Activated naive CD8-positive, alpha-beta T cell treated with anti-CD3 and anti-CD28 coated beads, Interleukin-2, amount 50 U/mL, for 24 hours (primary cell): ENCODE measurements around the gene ESPN.

Source experiments
- ATAC-seq: fragments of 150-1000 bp; cut with Tn5 transposase; one replicate; pipeline ENCODE4 v1.10.0; 2021
- DNase-seq: peaks from one replicate; pipeline ENCODE4 v3.0.0; 2021
- H3K27ac Mint-ChIP-seq: one replicate; pipeline ENCODE4 v1.8.0; 2021; ENCODE audit warnings: mild to moderate bottlenecking, mixed read lengths
- H3K27me3 Mint-ChIP-seq: one replicate; pipeline ENCODE4 v1.8.0; 2021; ENCODE audit warnings: mixed read lengths
- H3K36me3 Mint-ChIP-seq: one replicate; pipeline ENCODE4 v1.8.0; 2021; ENCODE audit warnings: low read depth, mixed read lengths
- H3K4me1 Mint-ChIP-seq: one replicate; pipeline ENCODE4 v1.8.0; 2021; ENCODE audit warnings: mixed read lengths
- H3K4me3 Mint-ChIP-seq: one replicate; pipeline ENCODE4 v1.8.0; 2021; ENCODE audit warnings: mild to moderate bottlenecking, moderate library complexity, mixed read lengths
- H3K9me3 Mint-ChIP-seq: one replicate; pipeline ENCODE4 v1.8.0; 2021; ENCODE audit warnings: mixed read lengths

Gene ESPN

DNA sequence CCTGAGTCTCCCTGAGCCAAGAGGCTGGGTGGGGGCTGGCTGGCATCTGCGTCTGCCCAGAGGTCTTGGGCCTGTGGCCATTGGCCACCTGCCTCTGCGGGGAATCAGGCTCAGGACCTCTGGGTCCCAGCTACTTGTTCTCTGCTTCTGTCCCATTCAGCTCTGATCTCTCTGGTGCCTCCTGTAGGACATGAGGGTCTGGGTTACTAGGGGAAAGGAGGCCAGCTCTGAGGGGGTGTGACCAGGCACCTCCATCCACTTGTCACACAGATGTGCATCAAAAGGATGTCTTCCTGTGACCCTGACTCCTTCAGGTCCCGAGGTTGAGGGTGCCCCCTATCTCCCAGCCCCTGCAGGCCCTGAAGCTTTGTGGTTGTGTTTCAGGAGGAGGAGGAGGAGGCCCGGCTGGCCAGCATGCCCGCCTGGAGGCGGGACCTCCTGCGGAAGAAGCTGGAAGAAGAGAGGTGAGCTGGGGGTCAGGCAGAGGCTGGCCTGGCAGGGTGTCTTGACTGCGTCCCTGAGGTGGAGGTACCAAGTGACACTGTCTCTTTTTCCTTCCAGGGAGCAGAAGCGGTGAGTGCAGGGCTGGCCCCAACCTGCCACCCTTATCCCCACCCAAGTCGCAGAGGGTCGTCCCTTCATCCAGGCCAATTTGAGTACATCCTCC is 32.4 kb downstream of the ESPN start:
- ATAC-seq (no peak), DNase-seq (no peak)
- H3K27ac Mint-ChIP-seq: no peak overlapping the region
- peaks cover 34% of the 10 kb centered on the region for H3K4me1 Mint-ChIP-seq
- peaks cover 42% of the 10 kb centered on the region for H3K27me3 Mint-ChIP-seq
- no peaks in the 10 kb centered on the region for H3K36me3 Mint-ChIP-seq
- H3K4me3 Mint-ChIP-seq: no peak overlapping the region
- no peaks in the 10 kb centered on the region for H3K9me3 Mint-ChIP-seq

DNA sequence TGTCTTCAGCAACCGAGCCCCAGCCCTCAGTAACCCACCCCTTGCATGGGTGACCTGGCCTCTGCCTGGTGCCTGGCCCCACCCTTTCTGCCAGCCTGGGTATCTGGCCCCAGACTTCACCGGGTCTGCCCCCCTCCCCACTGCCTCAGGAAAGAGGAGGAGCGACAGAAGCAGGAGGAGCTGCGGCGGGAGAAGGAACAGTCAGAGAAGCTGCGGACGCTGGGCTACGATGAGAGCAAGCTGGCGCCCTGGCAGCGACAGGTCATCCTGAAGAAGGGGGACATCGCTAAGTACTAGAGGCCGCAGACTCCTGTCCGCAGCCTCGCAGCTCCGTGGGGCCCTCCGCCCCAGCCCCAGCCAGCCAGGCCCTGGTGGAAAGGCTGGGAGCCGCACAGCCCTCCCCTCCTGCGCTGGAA is 35.3 kb downstream of the ESPN start:
- Mint-ChIP-seq H3K4me1 (peaks cover 51% of the 10 kb centered on the region), H3K9me3 (no peaks in the 10 kb centered on the region), H3K27me3 (peaks cover 21% of the 10 kb centered on the region), H3K36me3 (peaks cover 15% of the 10 kb centered on the region), H3K27ac (peak overlapping the region; percentile 76), H3K4me3 (peak overlapping the region; percentile 60)
- DNase-seq (peak; percentile 40), ATAC-seq (peak; percentile 7)

DNA sequence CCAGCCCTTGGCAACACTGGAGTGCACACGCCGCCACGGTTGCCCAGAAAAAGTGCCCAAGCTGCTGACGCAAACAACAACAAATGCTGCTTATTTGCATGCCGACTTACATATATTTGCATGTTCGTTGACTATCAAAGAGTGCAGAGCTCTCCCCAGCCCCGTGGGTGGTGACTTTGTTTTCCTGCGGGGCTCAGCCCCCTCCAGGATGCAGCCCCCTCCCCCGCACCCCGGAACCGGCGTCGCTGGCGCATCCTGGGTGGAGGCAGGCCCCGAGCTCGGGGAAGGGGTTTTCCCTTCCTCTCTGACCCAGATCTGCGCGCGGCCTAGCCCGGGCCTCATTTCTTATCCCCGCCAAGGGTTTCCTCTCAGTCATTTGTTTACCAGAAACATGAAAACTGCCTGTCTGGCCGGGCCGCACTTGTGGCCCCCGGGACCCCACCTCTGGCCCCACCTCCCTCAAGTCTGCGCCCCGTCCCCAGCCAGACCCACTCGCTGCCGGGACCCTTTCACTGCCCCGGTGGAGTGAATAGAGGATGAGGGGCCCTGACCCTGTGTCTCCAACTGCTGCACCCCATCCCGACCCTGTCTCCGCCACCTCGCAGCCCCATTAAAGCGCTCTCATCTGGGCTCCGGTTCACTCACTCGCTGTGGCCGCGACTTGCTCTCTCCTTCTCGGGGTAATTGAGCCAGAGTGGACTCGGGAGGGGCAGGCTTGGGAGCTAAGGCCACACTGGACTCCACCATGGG is 35.9 kb downstream of the ESPN start:
- peaks cover 51% of the 10 kb centered on the region for H3K4me1 Mint-ChIP-seq
- peak overlapping the region; percentile 76 for H3K27ac Mint-ChIP-seq
- peak; percentile 82 for ATAC-seq
- H3K27me3 Mint-ChIP-seq: peaks cover 20% of the 10 kb centered on the region
- peak overlapping the region; percentile 60 for H3K4me3 Mint-ChIP-seq
- peaks cover 15% of the 10 kb centered on the region for H3K36me3 Mint-ChIP-seq
- H3K9me3 Mint-ChIP-seq: no peaks in the 10 kb centered on the region
- DNase-seq: peak; percentile 79

DNA sequence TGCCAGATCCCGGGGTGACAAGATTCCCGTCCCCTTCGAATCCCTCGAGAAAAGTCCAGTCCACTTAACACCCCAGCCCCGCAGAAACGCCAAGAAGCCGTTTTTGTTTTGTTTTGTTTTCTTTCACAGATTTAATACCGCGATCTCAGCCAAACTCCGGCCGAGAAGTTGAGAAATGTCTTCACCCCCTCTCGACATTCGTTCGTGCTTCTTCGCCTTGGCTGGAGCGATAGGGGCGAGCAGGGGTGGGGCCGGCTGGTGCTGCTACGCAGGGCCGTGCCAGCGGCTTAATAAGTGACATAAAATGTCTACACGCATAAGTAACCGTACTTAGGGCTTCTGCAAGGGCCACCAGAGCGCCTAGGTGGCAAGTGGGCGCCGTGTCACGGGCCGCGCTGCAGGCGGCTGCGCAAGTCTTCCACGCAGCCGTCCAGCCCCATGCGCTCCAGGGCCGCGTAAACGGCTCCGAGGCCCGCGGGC is 36.5 kb downstream of the ESPN start:
- no peaks in the 10 kb centered on the region for H3K9me3 Mint-ChIP-seq
- H3K27me3 Mint-ChIP-seq: peaks cover 16% of the 10 kb centered on the region
- DNase-seq: no peak
- H3K4me3 Mint-ChIP-seq: peak overlapping the region; percentile 60
- peaks cover 50% of the 10 kb centered on the region for H3K4me1 Mint-ChIP-seq
- no peak for ATAC-seq
- H3K27ac Mint-ChIP-seq: peak overlapping the region; percentile 76
- H3K36me3 Mint-ChIP-seq: peaks cover 15% of the 10 kb centered on the region

DNA sequence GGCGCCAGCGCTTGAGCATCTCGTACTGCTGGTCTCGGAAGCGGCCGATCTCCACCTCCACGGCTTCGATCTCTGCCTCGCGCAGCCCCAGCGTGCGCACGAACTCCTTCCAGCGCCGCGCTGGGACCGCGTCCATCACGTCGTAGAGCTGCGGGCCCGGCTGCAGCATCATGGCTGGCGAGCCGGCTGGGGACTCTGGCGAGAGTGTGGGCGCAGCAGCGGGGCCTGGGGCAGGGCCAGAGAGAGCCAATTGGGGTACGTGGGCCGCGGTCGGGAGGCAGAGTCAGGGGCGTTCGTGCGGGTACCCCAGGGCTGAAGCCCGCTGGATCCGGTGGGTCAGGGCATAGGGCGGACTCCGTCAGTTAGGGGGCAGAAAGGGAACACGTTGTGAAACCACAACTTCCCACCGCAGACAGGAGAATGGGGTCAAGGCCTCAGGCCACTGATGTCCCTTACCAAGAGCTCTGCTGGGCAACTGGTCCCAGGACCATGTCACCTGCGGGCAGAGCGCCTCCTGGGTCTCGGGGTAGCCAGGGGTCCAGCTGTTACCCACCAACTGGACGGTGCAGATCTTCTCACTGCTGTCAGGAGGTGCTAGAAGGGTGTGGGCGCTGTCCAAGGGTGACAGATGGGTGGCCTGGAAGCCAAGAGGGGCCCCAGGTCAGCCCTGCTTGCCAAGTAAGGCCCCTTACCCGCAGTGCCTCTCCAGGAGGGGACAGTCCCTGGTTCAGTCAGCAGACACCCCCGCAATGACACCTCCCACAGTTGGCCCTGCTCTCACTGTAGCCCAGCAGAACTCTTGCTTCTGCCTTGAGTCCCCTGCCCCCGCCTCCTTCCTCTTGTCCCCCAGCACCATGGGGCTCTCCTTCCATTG is 37.2 kb downstream of the ESPN start:
- peak overlapping the region; percentile 55 for H3K27ac Mint-ChIP-seq
- DNase-seq: no peak
- H3K9me3 Mint-ChIP-seq: no peaks in the 10 kb centered on the region
- H3K36me3 Mint-ChIP-seq: peaks cover 15% of the 10 kb centered on the region
- peaks cover 11% of the 10 kb centered on the region for H3K27me3 Mint-ChIP-seq
- H3K4me1 Mint-ChIP-seq: peaks cover 52% of the 10 kb centered on the region
- no peak for ATAC-seq
- H3K4me3 Mint-ChIP-seq: peak overlapping the region; percentile 55

DNA sequence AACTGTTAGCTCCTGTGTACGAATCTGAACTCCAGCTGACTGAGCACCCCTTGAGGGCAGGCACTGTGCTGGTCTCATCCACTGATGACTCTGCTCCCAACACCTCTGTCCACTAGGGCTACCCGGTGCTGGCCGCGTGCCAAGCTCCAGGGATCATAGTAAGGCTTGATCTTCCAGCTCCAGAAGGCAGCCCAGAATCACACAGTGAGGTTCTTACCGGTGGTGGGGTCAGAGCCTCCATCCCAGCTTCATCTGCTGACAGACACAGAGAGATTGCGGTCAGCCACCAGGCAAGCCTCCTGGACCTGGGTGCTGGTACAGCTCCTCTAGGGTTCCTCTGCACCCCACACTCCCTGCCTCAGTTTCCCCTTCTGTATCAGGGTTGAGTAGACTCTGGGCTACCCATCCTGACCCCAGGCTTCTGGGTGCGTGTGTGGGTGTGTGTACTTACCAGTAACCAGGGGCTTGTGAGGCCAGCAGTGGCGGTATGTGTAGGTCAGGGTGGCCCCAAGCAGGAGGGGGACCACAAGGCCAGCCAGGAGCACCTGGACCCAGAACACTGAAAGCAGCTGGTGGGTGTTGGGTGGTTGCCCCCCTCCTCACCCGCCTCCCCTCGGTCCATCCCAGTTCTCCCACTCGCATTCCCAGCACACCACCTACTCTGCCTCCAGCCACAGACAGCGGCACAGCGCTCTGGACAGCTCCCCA is 38.0 kb downstream of the ESPN start:
- peaks cover 15% of the 10 kb centered on the region for H3K36me3 Mint-ChIP-seq
- DNase-seq (no peak), ATAC-seq (no peak)
- H3K4me1 Mint-ChIP-seq: peaks cover 52% of the 10 kb centered on the region
- peak overlapping the region; percentile 55 for H3K27ac Mint-ChIP-seq
- peak overlapping the region; percentile 55 for H3K4me3 Mint-ChIP-seq
- H3K9me3 Mint-ChIP-seq: no peaks in the 10 kb centered on the region
- peaks cover 3% of the 10 kb centered on the region for H3K27me3 Mint-ChIP-seq

DNA sequence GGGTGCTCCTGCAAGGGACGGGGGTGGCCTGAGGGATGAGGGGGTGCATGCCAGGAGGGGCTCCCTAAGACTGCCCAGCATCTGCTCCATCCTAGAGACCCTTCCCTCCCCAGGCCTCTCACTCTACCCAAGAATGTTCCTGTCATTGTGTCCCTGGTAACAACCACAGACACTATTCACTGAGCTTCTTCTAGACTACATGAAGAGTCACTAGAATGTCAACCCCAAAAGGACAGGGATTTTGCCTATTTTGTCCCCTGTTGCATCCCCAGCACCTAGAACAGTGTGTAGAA is 38.5 kb downstream of the ESPN start:
- no peak for ATAC-seq
- no peak overlapping the region for H3K4me3 Mint-ChIP-seq
- DNase-seq: no peak
- peaks cover 52% of the 10 kb centered on the region for H3K4me1 Mint-ChIP-seq
- H3K27ac Mint-ChIP-seq: no peak overlapping the region
- peaks cover 3% of the 10 kb centered on the region for H3K27me3 Mint-ChIP-seq
- H3K9me3 Mint-ChIP-seq: no peaks in the 10 kb centered on the region
- peaks cover 15% of the 10 kb centered on the region for H3K36me3 Mint-ChIP-seq

DNA sequence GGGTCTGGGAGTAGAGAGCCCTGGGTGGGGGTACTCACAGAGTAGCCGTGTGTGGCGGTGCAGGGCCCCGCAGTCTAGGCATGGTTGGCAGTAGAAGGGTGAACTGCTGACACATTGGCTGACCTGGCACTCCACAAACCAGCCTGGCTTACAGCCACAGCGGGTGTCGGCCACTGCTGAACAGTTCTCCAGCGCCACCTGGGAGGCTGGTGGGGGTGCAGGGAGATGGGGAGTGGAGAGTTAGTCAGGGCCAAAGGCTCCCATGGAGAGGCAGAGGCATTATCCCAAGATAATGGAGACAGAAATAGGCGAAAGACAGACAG is 39.9 kb downstream of the ESPN start:
- Mint-ChIP-seq H3K4me1 (peaks cover 48% of the 10 kb centered on the region), H3K36me3 (peaks cover 15% of the 10 kb centered on the region), H3K27me3 (peaks cover 2% of the 10 kb centered on the region), H3K9me3 (no peaks in the 10 kb centered on the region), H3K27ac (peak overlapping the region; percentile 77), H3K4me3 (peak overlapping the region; percentile 86)
- ATAC-seq (peak; percentile 16), DNase-seq (peak; percentile 57)

DNA sequence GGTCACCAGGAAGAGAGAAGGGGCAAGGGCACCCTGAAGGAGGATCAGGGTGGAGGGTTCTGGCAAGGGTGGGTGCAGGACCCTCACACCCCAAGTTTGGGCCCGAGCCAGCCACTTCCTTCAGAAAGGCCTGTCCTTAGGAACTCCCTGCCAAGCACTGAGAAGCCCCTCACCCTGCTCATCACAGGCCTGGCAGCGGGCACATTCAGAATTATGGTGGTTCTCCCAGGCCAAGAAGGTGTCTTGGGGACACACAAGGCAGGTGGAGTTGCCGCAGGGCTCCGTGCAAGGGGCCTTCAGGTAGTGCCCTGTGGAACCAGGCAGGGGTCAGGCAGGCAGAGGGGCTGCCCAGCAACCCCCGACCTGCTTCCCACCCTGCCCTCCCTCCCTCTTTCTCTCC is 40.3 kb downstream of the ESPN start:
- Mint-ChIP-seq H3K4me1 (peaks cover 44% of the 10 kb centered on the region), H3K27me3 (no peaks in the 10 kb centered on the region), H3K4me3 (peak overlapping the region; percentile 86), H3K27ac (peak overlapping the region; percentile 77), H3K9me3 (no peaks in the 10 kb centered on the region), H3K36me3 (peaks cover 15% of the 10 kb centered on the region)
- no peak for DNase-seq
- ATAC-seq: no peak

DNA sequence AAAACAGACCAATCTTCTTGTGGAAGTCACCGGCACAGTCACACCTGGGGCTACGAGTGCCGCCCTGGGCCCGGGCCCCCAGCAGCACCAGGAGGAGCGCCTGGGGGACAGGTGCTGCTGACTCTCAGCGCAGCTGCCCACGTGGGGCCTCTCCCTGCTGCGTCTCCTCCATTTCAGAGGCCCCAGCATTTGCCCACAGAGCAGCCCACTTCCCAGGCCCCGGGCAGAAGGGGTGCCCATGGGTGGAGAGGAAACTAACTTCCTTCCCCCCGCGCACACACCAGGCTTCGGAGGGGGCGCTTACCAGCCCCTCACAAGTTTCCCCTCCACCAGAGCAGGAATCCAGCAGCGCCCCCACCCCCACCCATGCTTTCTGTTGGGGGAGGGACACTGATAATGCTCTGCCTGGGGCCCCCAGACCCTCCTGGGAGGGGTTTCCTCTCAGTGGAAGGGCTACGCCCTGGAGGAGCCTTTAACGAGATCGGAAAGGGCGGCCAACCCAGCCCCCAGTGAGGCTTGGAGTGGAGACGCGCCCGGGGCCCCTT is 41.0 kb downstream of the ESPN start:
- H3K4me3 Mint-ChIP-seq: peak overlapping the region; percentile 86
- no peaks in the 10 kb centered on the region for H3K9me3 Mint-ChIP-seq
- ATAC-seq (peak; percentile 34), DNase-seq (peak; percentile 55)
- peak overlapping the region; percentile 77 for H3K27ac Mint-ChIP-seq
- peaks cover 40% of the 10 kb centered on the region for H3K4me1 Mint-ChIP-seq
- H3K27me3 Mint-ChIP-seq: no peaks in the 10 kb centered on the region
- peaks cover 15% of the 10 kb centered on the region for H3K36me3 Mint-ChIP-seq

DNA sequence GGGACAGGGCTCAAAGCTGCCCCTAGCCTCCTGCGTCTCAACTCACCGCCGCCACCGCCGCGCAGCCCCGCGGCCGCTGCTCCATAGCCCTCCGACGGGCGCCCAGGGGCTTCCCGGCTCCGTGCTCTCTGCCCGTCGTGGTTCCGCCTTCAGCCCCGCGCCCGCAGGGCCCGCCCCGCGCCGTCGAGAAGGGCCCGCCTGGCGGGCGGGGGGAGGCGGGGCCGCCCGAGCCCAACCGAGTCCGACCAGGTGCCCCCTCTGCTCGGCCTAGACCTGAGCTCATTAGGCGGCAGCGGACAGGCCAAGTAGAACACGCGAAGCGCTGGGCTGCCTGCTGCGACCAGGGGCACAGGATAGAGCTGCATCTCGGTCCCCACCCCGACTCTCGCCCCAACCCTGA is 41.4 kb downstream of the ESPN start, which contains the start of gene TNFRSF25:
Gene TNFRSF25 (minus strand): TSS at position 151 of the 400 bp plus-strand sequence. CDS start 66 bp downstream, at position 85.
- Mint-ChIP-seq H3K4me3 (peak within 1 kb of the TSS; percentile 86), H3K27me3 (no peaks in the 10 kb centered on the region), H3K36me3 (peaks cover 15% of the 10 kb centered on the region), H3K9me3 (no peaks in the 10 kb centered on the region), H3K4me1 (peaks cover 35% of the 10 kb centered on the region), H3K27ac (peak within 1 kb of the TSS; percentile 77)
- ATAC-seq (peak; percentile 62), DNase-seq (peak; percentile 65)

DNA sequence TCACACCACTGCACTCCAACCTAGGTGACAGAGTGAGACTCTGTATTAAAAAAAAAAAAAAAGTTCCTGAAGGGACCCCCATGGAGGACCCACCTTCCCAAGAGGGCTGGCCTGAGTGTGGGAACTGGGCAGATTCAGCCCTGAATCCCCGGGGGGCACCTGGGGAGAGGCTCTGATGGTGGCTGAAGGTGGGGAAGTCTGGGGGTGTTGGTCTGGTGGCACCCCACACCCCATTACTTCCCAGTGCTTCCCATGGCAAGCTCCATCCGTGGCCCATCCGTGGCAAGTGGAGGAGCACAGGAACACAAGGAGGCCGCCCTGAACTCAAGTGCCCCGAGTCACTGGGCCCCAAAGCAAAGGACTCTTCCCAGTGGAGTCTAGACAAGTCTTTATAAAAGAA is 42.2 kb downstream of the ESPN start:
- H3K4me3 Mint-ChIP-seq: peak overlapping the region; percentile 86
- H3K36me3 Mint-ChIP-seq: peaks cover 15% of the 10 kb centered on the region
- ATAC-seq: no peak
- H3K27me3 Mint-ChIP-seq: no peaks in the 10 kb centered on the region
- no peaks in the 10 kb centered on the region for H3K9me3 Mint-ChIP-seq
- H3K4me1 Mint-ChIP-seq: peaks cover 29% of the 10 kb centered on the region
- H3K27ac Mint-ChIP-seq: peak overlapping the region; percentile 27
- DNase-seq: no peak

DNA sequence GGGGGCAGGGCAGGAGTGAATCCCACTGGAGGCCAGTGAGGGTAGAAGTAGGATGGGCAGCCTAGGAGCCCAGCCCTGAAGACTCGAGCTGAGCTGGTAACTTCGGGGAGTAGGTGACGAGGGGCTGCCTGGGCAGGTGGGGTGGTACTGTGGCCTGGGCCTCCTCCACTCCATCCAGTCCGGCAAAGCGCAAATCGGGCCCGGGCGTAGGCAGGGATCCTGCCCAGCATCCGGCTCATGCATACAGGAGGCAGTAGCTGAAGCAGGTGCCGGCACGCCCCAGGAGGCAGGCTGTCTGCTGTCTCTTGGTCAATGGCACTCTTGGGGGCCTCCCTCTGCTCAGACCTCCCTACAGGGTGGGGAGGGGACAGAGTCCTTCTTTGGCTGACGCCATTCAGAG is 42.6 kb downstream of the ESPN start:
- no peak overlapping the region for H3K27ac Mint-ChIP-seq
- peaks cover 24% of the 10 kb centered on the region for H3K4me1 Mint-ChIP-seq
- peaks cover 14% of the 10 kb centered on the region for H3K36me3 Mint-ChIP-seq
- no peak for DNase-seq
- no peak overlapping the region for H3K4me3 Mint-ChIP-seq
- ATAC-seq: no peak
- no peaks in the 10 kb centered on the region for H3K27me3 Mint-ChIP-seq
- H3K9me3 Mint-ChIP-seq: no peaks in the 10 kb centered on the region
